GM18909 (cell line): ENCODE measurements around the gene TMEM63C.

Experiments
- ATAC-seq: cut with Tn5 transposase; IDR thresholded peaks from one replicate; pipeline ENCODE4 v1.9.1; 2021; ENCODE audit warnings: mild to moderate bottlenecking; ENCODE audit not compliant: unreplicated experiment, poor library complexity

The TMEM63C gene

DNA sequence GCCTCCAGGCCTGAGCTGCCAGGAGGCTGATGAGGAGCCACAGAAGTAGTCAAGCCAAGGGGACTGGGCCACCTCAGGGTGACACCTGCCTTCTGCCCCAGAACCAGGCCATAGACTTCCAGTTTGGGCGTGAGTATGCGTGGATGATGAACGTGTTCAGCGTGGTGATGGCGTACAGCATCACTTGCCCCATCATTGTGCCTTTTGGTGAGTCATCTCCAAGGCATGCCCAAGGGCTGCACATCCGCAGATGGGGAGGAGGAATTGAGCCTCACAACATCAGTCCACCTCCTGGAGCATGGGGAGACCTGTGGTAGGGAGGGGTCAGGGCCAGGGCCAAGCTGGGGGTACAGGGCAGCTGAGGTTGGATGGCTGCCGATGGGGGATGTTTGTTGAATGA, 67.1 kb downstream of the TMEM63C start:
- ATAC-seq, result no peak

DNA sequence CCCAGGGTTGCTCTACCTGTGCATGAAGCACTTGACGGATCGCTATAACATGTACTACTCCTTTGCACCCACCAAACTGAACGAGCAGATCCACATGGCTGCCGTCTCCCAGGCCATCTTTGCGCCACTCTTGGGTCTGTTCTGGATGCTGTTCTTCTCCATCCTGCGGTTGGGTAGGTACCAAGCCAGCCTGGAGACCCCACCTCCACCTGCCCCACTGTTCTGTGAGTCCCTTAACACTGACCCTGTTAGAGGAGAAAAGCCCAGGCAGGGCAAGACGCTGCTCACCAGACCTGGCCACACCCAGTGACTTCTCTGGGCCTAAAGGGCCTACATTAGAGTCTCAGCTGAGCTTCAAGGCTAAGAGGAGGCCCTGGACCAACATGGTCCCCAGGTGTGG, 67.7 kb downstream of the TMEM63C start:
- ATAC-seq, result no peak

DNA sequence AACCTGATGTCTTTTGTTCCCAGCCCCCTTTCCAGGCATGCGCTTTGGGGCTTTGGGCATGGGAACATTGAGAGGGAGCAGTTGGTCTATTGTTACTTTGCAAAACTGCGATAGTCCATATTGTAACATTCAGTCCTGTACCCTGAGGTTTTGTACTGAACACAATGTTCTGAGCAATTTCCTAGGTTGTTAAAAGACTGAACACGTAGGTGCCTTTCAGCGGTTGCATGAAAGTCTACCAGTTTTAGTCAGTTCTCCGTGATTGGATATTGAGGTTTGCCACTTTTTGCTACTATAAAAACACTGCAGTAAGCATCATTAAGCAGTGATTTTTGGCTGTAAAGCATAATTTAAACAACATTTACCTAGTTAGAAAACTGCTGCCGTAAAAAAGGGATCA, 69.3 kb downstream of the TMEM63C start:
- no peak for ATAC-seq

DNA sequence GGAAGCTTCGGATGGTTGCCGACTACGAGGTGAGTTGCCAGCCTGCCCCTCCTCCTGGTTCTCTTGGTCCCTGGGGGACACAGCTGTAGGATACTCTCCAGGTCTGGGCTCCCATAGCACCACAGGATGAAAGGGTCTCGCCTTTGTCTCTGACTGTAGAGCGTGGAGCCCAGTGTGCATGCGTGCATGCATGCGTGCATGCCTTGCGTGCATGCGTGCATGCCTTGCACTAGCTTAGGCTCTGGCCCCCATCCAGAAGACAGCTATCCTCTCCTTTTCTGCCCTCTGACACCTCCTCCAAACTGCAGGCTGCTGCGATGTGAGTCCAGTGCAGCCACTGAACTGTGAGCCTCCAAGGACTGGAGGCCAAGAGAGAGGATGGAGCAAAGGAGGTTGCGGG, 70.3 kb downstream of the TMEM63C start:
- no peak for ATAC-seq

DNA sequence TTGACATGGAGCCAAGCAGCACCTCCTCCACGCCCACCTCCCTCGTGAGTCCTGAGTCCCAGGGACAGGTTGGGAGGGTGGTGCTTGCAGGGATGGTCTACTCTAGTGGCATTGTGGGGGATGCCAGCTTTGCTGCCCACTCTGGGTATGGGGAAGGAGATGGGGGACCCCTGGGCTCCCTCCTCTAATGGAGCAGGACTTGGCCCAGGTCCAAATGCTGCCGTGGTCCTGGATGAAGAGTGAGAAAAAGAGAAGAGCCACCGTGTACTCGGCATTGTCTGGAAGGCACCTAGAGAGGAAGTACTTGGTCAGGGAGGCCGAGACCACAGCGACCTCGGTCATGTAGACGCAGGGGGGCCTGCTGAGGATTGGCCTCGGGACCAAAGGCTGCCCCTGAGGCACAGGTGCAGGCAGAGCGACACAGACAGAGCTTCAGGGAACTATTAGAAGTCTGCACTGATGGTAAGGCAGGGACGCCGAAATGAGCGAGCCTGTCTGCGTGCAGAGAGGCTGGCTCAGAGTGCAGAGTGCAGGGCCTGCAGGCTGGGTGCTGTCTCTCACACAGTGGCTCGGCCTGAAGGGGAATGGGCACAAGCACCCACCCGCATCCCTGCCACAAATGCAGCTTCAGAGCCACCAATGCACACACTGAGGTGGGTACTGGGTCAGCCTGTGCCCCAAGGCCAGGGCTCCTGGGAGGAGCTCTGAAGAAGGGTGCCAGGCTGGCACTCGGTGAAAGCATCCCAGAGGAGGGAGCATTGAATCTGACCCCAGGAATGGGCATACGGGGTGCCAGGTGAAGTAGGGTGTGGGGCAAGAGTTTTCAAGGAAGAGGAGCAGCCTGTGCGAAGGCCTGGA, 72.0 kb downstream of the TMEM63C start:
- ATAC-seq, result no peak

DNA sequence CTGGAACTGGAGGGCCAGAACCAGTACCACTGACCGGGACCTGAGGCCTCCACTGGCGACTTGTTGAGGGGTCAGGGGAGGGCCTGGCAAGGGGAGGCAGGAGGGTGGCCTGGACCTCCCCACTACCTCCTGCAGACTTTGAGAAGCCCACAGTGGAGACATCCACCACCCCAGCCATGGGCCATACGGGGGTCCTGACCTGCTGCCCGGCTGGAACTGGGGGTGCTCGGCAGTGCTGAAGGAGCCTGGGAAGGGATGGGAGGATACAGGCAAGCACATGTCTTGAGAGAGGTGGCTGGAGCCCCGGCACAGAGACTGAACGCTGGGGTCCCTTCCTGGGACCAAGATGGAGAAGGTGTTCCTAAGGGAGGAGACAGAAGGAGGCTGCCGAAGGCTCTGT, 75.1 kb downstream of the TMEM63C start:
- no peak for ATAC-seq

DNA sequence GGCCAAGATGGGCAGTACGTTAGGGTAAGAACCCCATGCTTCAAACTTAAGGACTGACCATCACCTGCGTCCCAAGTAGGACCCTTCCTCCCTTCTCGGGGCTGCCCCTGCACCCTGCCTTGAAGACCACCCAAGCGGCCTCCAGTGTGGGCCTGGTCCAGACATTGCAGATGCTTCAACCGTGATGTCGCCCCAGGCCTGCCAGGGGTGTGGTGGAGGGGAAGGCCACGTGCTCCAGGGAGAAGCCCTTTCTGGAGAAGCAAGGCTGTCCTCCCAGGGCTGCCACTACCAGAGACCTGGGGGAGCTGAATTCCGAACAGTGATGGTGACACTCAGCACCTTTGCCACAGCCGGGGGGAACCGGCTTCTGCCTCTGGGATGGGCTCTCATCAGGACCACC, 76.1 kb downstream of the TMEM63C start:
- no peak for ATAC-seq

DNA sequence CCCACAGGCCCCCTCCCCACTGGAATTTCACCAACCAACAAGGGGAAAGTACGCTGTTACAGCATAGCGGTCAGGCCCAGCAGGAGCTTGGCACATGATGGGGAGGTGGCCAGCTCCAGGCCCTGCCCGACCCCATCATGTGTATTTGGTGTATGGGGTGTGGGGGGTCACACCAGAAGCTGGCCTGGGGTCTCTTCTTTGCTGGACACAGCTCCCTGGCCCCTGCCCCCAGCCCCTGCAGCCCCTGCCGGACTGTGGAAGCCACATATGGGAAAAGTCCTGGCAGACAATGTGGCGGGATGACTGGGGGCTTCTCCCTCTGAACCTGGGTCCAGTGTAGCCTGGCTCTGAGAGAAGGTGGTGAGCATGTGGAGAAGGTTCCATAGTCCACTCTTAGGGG, 77.0 kb downstream of the TMEM63C start:
- ATAC-seq, result no peak

DNA sequence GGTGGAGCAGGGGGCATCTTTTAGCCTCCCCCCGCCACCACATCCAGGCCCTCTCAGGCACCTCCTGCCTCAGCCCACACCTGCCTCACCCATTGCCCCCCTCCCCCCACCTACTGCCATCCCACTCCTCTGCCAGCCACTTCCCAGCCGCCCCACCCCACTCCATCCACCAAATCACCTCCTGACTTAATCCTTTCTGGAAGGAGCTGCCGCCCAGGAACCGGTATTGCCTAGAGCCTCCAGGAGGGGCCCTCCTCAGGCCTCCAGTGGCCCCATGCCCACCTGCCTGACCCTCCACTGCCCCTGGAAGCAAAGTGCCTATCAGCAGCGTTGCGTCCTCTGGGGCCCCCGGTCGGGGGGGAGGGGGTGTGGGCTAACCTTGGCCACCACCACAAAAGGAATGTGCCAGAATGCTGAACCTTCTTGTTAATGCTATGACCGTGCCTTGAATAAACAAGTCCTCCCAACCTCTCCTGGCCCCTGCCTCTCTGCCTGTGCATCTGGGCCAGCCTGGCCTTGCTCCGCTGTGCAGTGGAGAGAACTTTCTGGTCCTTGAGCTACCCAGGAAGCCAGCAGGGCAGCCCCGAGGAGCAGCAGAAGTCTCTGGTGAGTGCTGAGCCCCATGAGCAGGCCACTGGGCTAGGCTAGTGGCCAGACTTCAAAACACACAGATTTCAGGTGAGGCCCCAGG, 77.6 kb downstream of the TMEM63C start:
- ATAC-seq, result no peak

DNA sequence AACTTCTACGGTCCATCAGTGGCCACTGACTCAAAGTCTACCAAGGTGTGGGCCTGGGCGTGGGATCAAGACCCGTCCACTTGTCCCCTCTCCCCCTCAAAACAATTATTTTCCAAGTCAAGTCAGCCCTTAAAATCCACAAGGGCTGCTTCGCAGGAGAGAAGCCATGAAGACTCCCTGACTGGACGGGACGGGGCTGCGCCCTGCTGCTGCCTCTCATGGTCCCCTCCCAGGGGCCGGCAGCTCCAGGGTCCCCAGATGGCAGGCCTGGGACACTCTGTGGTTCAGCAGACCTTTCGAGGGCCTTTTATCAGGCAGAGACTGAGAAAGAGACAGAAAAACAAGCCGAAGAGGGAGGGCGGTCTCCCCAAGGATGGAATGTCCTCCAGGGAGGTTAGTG, 78.6 kb downstream of the TMEM63C start:
- no peak for ATAC-seq

DNA sequence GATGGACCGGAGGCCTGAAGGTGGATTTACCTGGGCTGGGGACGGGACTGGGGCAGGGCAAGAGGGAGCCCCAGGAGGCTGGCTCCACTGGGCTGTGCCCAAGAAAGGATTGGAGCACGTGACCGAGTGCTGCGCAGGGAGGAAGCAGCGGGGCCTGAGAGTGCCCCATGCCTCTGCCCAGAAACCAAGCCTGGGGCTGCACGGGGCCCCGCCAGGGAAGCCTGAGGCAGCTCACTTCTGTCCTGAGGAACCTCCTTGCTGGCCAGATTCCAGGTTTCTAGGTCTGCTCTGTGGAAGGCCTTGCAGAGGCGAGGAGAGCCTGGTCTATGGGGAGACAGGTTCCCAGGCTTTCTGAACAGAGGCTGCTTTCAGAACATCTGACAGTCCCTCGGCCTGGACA, 79.0 kb downstream of the TMEM63C start:
- no peak for ATAC-seq

DNA sequence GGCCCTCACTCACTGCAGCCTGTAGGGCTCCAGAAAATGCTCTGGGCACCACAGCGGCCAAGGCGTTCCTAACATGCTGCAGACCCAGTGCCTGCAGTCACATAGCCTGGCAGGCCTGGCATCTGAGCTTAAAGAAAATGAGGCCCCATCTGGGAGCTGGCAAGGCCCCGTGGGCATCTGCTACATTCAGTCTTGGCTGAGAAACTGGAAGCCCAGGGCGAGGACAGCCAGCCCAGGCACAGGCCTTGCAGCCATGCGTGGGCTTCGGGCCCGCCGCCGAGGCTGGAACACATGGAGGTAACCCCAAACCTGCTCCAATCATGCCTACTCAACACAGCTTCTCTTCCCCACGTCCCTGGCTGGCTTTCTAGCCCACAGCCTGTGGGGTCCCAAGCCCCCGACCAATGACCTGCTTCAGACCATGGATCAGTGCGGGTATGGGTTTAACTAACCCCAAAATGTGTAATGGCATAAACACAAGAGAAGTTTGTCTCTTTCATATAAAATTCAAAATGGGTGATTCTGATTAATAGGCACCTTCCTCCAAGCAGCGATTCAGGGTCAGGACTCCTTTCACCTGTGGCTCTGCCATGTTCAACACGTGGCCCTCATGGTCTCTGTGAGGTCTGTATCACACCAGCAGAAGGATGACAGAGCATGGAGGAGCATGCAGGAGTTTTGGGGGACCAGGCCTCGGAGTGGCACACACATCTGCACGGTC, 83.0 kb downstream of the TMEM63C start:
- no peak for ATAC-seq

DNA sequence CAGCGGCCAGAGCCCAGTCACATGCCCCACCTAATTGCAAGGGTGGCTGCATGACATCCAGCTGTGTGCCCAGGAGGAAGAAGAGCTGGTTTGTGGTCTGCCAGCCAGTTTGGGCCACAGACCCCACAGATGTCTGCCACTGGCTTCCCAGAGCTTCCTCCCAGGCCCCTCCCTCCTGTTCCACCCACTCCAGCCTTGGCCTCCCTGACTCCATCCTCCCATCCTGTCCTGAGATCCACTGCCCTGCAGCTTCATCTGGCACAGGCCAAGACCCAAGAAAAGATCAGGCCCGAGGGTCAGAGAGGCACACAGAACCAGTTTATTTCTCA, 83.6 kb downstream of the TMEM63C start:
- no peak for ATAC-seq

DNA sequence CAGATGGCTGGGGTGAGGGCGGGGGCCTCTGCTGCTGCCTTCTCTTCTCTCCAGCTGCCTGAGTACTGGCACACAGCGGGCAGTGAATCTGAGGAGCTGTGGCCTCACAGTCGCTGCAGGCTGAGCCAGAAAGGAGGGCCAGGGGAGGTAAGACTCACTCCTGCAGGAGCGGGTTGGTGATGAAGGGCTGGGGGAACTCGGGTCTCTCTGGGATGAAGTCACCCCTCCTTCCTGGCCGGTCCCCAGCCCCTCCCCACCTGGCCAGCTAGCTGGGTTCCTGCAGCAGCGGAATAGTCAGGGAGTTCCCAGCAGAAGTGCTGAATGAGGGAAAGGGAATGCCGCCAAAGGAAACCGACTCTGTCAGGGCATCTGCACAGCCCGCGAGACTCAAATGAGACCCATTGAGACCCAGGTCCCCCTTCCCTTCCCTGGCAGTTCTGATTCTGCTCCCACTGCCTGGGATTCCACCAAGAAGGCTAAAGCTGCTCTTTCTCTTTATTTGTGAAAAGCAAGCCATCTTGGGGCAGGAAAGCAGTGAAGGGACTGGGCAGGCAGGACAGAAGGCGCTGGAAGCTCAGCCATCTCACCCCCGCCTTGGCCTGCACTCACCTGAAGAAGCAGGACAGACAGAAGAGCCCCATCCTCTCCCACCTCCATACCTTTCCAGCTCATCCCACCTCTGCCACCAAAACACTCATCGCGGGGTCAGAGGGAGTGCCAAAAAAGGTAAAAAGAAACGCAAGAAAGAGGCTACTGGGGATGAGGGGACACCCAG, 84.2 kb downstream of the TMEM63C start:
- no peak for ATAC-seq

DNA sequence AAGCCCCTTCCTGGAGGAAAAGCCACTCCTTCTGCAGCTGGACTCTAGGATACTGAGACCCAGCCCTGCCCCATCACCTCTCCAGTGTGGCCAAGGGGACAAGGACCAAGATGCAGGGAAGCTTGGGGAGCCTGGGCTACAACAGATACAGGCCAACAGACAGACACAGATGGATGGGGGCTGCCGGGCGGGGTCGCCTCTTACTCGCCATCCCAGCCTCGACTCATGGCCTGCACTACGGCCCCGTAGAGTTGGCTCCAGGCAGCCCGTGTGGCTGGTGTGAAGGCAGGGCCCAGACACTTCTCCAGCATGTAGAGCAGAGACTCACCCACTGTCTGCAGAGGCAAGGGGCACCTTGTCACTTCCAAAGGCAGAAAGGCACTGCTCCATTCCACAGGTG, 84.7 kb downstream of the TMEM63C start:
- ATAC-seq, result no peak

DNA sequence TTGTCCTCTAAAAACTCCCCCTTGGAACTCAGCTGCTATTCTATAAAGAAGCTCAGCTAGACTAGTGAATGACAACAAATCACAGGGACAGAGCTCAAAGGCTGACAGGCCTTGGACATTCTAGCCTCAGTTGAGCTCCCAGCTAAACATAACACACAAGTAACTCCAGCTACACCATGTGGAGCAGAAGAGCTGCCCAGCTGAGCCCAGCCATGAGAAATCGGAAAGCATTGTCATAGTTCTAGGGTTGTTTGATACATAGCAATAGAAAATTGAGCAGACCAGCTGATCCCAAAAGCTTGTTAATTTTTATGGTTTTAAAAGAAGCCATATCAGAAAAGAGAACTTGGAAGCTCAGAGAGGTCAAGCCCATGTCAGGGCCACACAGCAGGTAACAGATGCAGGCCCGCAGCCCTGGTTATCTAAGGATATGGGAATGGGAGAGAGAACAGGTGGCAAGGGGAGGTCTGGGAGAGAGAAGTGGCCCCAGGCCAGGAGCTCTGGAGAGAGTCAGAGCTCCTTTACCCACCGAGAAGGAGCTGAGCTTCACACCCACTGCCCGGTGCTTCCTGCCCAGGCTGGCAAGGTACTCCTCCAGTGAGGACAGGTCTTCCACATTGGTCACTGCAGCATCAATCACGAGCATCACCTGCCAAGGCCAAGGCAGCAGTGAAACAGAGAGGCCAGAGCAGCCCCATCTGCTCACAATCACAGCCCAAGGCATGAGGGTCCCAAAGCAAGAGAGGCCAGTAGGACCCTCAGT, 86.5 kb downstream of the TMEM63C start:
- no peak for ATAC-seq

DNA sequence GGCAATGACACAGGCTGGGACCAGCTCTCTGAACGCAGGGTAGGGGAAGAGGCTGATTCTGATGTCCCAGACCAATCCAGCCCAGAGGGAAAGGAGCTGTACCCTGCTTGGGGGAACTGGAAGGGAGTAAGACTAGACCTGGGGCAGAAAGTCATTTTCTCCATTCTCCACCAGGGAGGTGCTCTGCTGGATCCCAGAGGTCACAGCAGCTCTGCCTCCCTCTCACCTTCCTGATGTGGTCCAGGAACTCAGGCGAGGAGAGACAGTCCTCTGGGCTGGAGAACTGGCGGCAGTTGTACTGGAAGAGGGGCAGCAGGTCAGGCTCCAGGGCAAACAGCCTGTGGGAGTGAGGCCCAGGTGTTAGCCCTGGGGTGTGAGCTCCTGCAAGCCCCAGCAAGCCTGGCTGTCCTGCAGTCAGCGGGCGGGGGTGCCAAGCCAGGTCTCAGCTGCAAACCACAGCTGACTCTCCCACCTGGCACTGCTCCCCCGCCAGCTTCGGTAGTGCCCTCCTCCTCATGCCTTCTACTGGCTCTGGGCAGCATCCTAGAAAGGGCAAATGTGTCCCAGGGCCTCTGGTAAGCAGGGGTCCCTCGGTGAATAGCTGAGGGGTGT, 87.5 kb downstream of the TMEM63C start:
- ATAC-seq, result no peak

DNA sequence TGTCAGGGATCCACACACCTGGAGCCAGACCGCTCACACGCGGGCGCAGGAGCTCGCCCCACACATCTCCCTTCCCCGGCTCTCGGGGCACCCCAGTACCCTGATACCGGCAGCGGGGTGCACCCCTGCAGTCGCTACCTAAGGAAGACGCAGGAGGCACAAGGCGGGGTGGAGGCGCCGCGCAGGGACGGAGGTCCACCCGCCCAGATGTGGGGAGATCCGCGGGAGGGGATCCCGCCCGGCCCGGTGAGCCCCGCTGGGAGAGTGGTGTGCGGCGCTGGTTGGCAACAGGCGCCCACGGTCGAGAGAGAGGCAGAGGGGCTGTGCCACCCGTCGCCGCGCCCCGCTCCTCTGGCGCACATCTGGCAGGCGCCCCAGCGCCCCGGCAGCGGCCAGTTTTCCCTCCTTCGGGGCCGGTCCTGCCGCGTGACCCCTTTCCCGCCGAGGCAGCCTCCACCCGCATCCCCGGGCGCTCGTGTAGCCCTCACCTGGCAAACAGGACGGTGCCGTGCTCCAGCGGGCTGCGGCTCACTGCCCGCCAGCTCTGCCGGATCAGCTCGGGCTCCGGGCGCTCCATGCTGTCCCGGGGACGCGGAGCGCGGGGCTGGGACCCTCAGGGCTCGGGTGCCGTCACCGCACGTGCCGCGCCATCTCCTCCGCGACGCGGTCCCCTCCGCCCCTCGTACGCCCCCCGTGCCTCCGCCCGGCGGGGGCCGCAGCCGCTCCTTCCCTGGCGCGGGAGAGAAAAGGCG, 88.9 kb downstream of the TMEM63C start:
- ATAC-seq, result no peak
